Activated CD4-positive, alpha-beta T cell treated with anti-CD3 and anti-CD28 coated beads, Interleukin-2, Interleukin-6, amounts not matched to agents 100 ng/mL and 50 ng/mL, durations not matched to agents 16 hours and 8 hours (primary cell): ENCODE results near the gene ZNF169.
"Not testable (repeated sequence)": the region's sequence is repeated elsewhere in the genome, so short reads cannot be mapped to it uniquely, and the experiment has no call there.

Experiments used
- DNase-seq: peaks from one replicate; pipeline ENCODE4 v3.0.0-alpha.2; 2020

Gene ZNF169

DNA sequence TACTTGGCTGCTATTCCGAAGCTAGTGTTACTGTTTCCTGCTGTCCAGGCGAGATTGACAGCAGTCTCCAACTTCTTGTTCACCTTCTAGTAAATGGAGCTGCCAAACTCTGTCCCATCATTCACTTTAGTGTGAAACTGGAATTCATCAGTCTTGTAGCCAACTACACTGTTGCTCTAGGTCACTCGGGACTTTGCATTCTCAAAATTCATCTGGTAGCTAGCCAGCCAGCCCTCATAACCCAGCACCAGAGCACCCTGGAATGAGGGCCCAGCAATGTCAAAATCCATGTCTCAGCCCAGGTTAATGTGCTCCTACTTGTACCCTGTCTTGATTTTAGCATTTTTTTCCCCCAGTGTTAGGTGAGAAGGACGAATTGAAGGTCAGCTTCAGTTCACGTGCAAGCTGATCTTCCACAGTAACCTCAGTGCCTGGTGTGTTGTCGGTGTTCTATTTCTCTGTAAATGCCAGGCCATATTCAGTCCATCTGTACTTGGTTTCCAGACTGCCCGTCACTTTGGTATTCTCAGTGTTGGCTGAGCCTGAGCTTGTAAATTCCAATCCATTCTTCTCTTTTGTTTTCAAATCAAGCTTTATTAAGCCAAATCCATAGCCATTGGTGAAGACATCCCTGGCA lies 28.9 kb downstream of the ZNF169 start:
- DNase-seq, result no peak

DNA sequence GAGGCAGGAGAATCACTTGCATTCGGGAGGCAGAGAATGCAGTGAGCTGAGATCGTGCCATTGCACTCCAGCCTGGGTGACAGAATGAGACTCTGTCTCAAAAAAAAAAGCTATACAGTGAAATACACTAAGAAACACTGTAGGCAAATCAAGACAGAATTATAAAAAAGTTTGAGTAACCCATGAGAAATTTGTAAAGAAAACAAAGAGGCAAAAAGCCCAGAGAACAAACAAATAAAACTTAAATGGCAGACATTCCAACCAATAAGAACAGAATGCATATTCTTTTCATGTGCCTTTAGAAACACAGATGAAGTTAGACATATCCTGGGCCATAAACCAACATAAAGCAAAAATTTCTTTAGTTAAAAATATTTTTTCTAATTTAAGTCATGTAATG lies 30.6 kb downstream of the ZNF169 start:
- no peak for DNase-seq

DNA sequence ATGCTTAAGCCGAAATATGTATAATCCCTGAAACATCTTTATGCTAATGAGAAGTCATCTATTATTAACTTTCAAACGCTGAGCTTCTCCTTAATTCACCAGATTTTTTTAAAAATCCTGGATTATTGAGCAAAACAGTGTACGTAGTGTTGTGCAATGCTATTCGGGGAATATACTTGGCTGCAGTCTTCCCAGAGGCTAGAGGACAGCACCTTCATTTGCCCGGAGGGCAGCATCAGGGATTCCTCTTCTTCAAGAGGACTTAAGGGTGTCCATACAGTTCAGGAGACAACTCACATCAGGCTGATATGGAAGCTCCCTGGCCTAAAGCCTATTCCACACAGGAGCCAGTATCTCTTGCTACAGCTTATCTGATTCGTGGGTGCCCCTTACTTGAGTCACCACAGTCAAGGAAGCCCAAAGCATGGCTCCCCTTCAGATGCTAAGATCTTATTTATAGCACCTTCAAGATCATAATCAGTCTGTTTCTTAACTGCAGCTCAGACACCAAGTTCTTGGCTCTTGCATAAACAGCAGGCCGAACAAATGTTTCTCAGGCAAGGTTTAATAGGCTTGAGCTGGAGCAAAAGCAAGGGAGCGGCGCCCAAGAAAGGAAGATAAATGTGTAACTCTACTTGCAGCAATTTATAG lies 40.0 kb downstream of the ZNF169 start:
- DNase-seq, result no peak

DNA sequence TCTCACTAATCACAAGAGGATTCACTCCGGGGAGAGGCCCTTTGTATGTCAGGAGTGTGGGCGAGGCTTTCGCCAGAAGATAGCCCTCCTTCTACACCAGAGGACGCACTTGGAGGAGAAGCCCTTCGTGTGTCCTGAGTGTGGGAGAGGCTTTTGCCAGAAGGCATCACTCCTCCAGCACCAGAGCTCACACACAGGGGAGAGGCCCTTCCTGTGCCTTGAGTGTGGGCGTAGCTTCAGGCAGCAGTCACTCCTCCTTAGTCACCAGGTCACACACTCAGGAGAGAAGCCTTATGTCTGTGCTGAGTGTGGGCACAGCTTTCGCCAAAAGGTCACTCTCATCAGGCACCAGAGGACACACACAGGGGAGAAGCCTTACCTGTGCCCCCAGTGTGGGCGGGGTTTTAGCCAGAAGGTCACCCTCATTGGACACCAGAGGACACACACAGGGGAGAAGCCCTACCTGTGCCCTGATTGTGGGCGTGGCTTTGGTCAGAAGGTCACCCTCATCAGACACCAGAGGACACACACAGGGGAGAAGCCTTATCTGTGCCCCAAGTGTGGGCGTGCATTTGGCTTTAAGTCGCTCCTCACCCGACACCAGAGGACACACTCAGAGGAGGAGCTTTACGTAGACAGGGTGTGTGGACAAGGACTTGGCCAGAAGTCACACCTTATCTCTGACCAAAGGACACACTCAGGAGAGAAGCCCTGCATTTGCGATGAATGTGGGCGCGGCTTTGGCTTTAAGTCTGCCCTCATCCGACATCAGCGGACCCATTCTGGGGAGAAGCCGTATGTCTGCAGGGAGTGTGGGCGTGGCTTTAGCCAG lies 41.6 kb downstream of the ZNF169 start:
- DNase-seq, result no peak

DNA sequence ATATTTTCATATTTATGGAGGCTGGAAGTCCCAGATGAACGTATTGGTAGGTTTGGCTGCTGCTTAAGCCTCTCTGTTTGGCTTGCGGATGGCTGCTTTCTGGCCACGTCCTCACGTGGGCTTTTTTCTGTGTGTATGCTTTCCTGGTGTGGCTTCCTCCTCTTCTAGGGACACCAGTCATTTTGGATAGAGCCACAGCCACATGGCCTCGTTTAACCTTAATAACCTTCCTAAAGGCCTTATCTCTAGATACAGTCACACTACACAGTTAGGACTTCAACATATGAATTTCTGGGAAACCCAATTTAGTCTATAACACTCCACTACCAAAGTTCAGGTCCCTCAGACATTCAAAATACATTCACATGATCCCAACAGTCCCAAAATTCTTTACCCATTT lies 42.5 kb downstream of the ZNF169 start:
- DNase-seq, result no peak

DNA sequence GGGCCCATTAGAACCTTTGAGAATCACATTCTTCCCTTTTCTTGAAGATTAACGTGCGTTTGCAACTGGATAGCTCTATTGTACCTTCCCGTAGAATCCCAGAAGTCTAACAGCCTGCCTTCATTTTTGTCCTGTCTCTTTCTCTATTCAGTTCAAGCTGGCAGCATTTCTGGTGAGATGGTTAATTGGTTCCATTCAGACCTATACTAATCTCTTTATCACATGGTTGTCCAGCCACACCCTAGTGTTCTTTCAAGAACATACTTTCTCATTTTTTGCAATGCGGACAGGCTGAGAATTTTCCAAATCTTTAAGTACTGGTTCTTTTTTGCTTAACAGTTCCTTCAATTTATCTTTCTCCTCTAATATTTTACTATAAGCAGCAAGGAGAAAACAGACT lies 43.3 kb downstream of the ZNF169 start:
- DNase-seq, result no peak

DNA sequence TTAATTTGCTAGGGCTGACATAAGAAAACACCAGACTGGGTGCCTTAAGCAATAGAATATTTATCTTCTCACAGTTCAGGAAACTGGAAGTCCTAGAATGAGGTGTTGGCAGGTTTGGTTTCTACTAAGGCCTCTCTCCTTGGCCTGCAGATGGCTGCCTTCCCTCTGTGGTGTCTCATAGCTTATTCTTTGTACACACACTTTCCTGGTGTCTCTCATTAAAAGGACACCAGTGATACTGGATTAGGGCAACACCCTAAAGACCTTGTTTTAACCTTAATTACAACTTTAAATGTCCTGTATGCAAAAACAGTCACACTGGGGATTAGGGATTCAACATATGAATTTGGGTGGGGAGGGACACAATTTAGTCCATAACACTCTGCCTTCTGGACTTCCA lies 44.2 kb downstream of the ZNF169 start:
- DNase-seq, result no peak

DNA sequence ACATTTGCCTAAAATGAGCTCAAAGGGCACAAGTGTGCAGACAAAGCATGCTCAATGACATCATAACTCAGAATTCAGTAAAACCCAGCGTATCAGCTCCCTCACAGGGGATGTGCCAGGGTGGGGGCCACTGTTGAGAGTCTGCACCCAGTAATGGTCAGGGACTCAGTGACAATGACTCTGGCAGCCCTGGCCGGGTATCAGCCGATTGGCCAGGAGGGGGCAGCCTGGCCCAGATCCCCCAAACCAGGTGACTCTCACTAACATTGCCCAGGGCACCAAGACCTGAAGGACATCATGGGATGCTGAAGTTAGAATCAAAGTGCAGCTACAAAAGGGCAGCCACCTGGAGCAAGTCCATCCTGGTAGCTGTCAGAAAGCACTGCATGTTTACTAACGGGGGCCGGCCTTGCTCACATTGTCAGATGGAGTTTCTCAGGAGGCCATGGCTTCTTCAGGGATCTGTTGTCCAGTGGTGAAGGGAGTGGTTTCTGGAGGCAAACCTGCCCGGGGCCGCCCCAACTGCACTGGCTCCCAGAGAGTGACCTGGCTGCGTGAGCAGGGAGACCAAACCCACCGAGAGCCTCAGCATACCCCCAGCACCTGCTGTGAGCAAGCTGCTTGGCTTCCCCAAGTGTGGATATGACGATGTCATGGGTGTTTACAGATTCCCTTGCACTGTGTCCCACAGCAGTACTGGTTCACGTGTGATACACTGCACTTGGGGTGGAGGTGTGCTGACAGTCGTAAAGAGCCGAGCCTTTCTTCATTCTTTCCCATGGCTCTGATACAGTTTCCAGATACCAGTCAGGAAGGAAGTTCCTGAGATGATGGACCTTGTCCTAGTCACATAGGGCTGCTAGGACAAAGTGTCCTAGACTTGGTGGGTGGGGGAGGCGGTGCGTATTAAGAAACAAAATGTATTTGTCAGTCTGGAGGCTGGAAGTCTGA lies 56.2 kb downstream of the ZNF169 start:
- not testable (repeated sequence) for DNase-seq

DNA sequence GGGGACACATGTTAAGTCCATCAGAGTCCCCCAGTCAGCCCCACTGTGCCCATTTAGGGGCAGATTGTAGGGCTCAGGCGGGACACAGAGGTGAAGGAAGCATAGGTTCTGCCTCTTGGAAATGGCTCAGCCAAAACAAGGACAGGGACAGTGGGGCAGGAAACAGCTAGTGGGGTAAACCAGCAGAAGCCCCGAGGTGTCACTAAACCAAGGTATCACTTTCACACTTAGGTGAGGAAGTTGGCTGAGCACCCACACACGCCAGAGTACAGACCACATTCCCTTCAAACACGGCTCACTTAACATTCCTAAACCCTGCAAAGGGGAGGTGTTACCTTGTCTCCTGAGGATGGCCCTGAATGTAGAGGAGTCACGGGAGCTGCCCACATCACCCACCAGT lies 57.1 kb downstream of the ZNF169 start:
- not testable (repeated sequence) for DNase-seq

DNA sequence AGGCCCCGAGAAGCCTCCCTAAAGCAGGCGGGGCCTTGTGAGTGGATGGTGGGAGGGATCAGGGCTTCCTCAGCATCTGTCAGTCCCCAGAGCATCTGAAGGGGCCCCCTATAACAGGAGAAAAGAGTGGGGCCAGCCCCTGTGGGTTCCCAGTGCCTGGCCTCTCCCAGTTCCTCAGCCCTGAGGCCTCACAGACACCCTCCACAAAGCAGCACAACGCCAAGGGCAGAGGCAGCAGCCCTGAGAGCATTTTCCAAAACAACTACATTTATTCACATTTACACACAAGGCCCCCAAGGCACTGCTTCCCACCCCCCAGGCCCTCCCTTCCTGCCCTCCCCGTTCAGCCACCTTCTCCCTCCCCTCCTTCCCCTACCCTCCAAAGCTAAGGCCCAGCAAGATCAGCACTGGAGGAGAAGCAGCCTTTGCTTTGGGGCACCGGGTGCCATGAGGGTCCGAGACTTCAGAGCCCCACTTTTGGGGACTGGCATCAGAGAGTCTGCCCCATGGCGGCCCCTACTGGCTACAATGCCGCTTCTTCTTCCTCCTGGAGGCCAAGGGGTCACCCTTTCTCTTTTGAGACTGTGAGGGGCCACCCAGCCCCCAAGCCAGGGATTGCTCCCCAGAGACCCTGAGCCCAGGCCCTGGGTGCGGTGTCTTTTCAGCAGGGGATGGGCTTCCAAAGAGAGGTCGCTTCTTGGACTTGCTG lies 59.0 kb downstream of the ZNF169 start:
- DNase-seq, result not testable (repeated sequence)

DNA sequence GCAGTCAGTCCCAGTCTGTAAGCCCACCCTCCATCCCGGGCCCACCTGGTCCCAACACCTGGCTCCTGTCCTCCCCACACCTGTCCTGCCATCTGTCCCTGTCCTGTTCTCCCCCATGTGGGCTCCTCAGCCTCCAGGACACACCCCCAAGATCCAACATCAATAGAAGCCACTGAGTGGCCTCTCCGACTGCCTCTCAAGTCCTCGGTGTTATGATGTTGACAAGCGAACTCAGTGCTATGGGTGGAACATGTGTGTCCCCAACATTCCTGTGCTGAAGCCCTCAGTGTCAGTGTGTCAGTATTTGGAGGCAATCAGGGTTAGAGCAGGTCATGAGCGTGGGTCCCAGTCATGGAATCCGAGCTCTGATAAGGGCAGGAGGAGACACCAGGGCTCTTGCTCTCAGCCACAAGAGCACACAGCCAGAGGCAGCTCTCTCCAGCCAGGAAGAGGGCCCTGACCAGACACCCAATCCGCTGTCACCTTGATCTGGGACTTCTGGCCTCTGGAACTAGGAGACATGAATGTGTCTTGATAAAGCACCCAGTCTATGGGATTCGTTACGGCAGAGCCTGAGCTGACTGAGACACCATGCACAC lies 63.3 kb downstream of the ZNF169 start:
- DNase-seq, result not testable (repeated sequence)

DNA sequence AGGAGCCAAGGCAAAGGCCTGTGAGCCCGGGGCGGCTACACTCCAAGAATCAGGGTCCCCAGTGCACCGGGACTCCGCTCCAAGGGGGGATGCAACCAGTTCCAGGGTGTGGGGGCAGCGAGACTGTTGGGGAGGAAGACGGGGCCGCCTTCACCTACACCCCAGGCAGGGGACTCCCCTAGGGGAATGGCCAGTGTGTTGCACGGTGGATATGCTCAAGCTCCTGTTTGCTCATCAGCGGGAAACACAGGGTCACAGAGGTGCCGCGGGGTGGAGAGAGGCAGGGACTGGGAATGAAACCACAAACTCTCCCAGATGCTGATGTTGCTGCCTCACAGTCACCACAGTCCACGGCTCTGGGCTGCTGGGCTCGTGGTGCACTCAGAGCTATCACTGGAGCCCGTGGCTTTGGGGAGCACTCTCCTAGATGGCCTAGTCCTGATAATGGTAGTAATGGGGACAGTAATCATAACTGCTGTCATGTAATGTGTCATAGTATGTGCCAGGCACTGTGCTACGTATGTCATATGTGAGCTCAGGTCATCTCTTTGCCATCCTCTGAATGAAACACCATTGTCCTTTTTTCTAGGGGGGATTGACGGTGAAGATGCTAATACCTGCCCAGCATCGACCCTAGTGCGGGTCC lies 64.2 kb downstream of the ZNF169 start:
- DNase-seq, result not testable (repeated sequence)

DNA sequence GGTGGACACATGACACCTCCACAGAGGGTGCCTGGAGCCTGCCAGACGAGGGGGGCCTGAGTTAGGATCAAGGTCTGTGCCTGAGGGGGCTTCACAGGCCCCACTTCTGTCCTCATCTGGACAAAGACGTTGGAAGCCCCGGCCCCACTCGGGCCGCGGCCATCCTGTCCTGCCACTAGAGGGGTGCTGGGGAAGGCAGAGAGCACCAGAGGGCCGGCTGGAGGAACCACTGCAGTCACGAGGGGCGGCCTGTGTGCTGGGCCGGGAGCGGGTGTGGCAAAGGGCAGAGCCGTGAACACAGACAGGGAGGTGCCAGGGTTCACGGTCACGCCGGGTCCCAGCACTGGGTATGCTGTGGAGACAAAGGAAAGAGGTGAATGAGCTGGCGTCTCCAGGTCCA lies 66.5 kb downstream of the ZNF169 start:
- DNase-seq, result not testable (repeated sequence)

DNA sequence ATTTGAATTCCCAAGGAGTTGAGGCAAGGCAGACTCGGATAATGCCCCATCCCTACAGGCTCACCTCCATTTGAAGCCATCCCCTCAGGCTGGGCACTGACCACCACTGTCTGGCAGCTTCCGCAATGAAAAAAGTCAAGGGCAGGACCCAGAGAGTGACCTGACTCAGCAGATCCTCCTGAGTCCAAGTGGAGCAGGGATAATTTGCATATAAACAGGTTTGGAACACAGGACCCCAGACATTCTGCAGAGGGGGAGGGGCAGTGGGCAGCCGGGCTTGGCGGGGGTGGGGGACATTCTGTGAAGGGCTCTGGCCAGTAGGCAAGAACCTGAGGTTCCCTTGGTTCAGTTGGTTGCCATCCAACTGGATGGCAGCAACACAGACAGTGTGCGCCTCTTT lies 69.4 kb downstream of the ZNF169 start, which contains the start of gene NUTM2F:
Gene NUTM2F (minus strand): TSS at position 101 of the 400 bp plus-strand sequence. CDS start 21 bp downstream, at position 80.
- DNase-seq, result not testable (repeated sequence)

DNA sequence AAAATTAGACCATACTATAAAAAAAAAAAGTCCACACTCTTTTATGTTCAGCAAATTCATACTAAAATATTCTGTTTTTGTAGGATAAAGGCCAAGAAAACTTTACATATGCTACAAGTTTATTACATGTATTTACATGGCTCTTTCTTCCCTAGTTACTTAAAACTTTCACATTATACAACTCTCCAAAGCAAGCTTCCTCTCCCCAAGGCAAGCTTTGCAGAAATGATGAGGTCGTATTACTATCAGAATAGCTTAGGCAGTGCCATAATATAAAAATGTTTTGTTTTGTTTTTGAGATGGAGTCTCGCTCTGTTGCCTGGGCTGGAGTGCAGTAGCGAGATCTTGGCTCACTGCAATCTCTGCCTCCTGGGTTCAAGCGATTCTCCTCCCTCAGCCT lies 77.3 kb downstream of the ZNF169 start:
- not testable (repeated sequence) for DNase-seq

DNA sequence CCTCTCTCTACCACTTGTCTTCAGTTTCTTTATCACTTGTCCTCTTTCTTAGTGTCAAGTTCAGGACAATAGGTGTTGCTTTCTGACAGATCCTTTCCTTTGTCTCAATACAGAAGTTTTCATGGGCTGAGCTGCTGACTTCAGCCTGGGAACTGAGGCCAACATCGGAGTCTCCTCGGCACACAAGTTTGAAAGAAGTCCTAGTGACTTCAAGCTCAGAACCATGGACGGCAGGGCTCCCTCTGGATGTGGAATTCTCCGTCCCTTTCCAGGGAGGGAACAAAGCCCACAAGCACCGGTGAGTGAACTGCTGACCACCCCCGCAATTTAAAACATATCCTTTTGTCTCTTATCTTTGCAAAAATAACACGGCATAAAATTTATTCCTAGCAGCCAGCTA lies 79.6 kb downstream of the ZNF169 start:
- not testable (repeated sequence) for DNase-seq

DNA sequence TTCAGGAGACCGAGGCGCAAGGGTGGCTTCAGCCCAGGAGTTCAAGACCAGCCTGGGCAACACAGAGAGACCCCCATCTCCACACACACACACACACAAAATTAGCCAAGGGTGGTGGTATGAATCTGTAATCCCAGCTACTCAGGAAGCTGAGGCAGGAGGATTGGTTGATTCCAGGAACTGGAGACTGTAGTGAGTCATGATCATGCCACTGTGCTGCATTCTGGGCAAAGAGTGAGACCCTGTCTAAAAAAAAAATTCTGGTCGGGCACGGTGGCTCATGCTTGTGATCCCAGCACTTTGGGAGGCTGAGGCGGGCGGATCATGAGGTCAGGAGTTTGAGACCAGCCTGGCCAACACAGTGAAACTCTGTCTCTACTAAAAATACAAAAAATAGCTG lies 80.6 kb downstream of the ZNF169 start:
- DNase-seq, result not testable (repeated sequence)

DNA sequence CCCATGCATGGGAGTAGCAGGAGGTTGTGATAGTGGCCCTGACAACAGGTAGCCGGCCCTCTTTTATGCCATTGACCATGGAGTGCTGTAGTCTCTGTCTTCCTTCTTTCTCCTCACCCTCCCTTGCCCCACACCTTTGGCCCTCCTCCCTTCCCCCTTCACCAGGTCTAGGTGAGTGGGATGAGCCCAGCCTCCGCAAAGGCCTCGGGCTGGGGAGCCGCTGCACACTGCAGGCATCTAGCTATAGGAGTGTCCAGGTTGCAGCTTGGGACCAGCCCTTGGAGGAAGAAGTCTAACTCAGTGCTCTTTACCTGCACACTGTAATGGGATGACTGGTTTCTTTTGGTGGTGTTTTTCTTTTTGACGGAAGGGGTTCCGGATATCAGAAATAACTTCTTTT lies 81.7 kb downstream of the ZNF169 start:
- not testable (repeated sequence) for DNase-seq

DNA sequence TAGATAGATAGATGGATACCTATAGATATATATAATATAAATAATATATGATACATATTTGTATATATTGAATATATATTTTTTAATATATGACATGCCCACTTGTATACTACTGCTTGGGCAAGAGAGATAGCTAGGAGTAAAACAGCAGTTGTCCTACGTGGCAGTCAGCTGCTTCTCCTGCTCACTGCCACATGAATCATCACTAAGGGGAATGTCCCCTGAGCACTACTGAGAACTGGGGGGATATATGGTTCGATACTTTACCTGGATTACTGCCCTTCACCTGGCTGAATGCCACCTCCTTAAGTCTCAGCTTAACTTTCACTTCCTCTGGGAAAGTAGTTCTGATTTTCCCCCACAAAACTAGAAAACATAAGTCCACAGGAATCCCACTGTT lies 82.6 kb downstream of the ZNF169 start:
- DNase-seq, result not testable (repeated sequence)

DNA sequence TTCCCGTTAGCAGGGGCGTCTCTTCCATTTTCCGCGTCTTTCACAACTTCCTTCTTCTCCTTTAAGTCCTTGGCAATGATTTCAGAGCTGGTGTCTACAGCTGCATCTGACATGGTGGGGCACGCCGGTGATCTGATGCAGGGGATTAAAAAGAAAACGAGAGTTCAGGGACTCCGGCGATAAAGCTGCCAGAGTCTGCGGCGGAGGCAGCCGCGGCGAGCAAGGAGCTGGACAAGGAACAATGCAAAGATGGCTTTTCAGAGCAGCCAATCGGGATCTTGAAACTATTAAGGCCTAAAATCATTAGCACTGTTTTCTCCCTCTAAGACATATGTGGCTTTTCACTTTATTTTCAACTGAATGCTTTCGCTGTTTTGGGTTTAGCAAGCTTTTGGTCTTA lies 88.4 kb downstream of the ZNF169 start:
- not testable (repeated sequence) for DNase-seq

DNA sequence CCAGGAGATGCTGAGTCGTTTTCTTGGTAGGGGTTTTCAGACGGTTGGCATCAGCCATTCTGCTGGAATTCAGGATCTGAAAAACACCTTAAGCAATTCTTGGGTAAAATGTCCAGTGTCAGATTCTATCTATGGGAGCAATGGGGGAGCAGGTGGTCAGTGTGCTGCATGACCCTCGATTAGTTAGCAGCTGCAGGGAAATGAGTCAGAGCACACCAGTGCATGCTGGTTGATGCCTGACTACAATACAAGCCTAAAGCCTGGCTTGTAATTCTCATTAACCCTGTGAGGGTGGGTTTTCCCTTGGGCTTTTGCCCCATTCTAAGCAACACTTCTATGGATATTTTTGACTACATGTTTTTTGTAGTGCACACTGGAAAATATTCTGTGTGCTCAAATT lies 89.7 kb downstream of the ZNF169 start:
- not testable (repeated sequence) for DNase-seq
